Endothelial cell of umbilical vein (primary cell): ENCODE measurements around the gene ANKH. TPM values are rescaled to one million over a fixed set of nuclear protein-coding genes. Genes with fewer than 3 reads are reported as not detected.

Source experiments
- BruUV-seq: library from RNA; stranded (reverse); fragments of 400-500 nt; replicated peaks from 2 replicates; lab custom pipeline; 2021; lab: Mats Ljungman, UMichigan
- CTCF ChIA-PET: fragments of 300-600, 350-600 bp; sonication (Branson Sonifier 250); formaldehyde crosslinking; loops from one replicate; lab custom pipeline; 2021; ENCODE audit warnings: antibody characterized with exemption, inconsistent platforms; lab: Charles Lee
- POLR2A ChIA-PET: fragments of 300-600, 350-600 bp; sonication (Branson Sonifier 250); formaldehyde crosslinking; loops from one replicate; lab custom pipeline; 2021; ENCODE audit warnings: antibody characterized with exemption, inconsistent platforms; lab: Charles Lee
- DNase-seq: peaks from one replicate; pipeline ENCODE4 v3.0.0-alpha.2; 2011; ENCODE audit warnings: low read depth, low spot score
- FAIRE-seq: peaks from 2 replicates; lab custom pipeline; 2011; peaks lifted over from hg19 to GRCh38; lab: Jason Lieb, UNC
- H2AFZ ChIP-seq: 2 replicates; pipeline ENCODE4 v1.6.0; 2012; ENCODE audit warnings: low read depth, low read length, control low read depth, inconsistent platforms
- H3K27ac ChIP-seq: 2 replicates; pipeline ENCODE4 v1.5.1; 2011; ENCODE audit warnings: low read depth, mild to moderate bottlenecking, control low read depth, low read length, moderate library complexity; ENCODE audit not compliant: insufficient read depth
- H3K27me3 ChIP-seq, 2 experiments: 2 replicates each; pipeline versions ENCODE4 v1.6.0 to v1.6.1; 2011; ENCODE audit warnings: low read length in 2 of 2, mixed read lengths in 1 of 2; ENCODE audit not compliant: control insufficient read depth in 2 of 2, insufficient read depth in 2 of 2
- H3K36me3 ChIP-seq, 2 experiments: 2 replicates in 1 of 2; 3 replicates in 1 of 2; pipeline ENCODE4 v1.5.1; 2011; ENCODE audit warnings: low read length in 2 of 2, mild to moderate bottlenecking in 1 of 2, moderate library complexity in 1 of 2; ENCODE audit not compliant: control insufficient read depth in 2 of 2, insufficient read depth in 2 of 2; ENCODE audit errors: extremely low read depth in 1 of 2
- H3K4me1 ChIP-seq: 3 replicates; pipeline ENCODE4 v1.5.1; 2011; ENCODE audit warnings: mild to moderate bottlenecking, low read length; ENCODE audit not compliant: control insufficient read depth, insufficient read depth; ENCODE audit errors: extremely low read depth
- H3K4me2 ChIP-seq: 2 replicates; pipeline ENCODE4 v1.6.1; 2011; ENCODE audit warnings: low read length, control low read depth, mixed read lengths; ENCODE audit not compliant: insufficient read depth
- H3K4me3 ChIP-seq, 3 experiments: fragments of 200-600 bp in 1 of 3; sonication (generic), shearing (Covaris generic) in 1 of 3; replicated peaks in 1 of 3; 2 replicates each; pipeline ENCODE4 v1.5.1; 2011 to 2016; ENCODE audit warnings: control low read depth in 3 of 3, low read length in 3 of 3, mild to moderate bottlenecking in 2 of 3, inconsistent platforms in 1 of 3, low read depth in 1 of 3, moderate library complexity in 1 of 3; ENCODE audit not compliant: insufficient read depth in 1 of 3
- H3K79me2 ChIP-seq: 2 replicates; pipeline ENCODE4 v1.6.0; 2012; ENCODE audit warnings: low read length, inconsistent platforms; ENCODE audit not compliant: control insufficient read depth, insufficient read depth
- H3K9ac ChIP-seq: replicated peaks from 2 replicates; pipeline ENCODE3; 2011; ENCODE audit warnings: low read length, control low read depth; ENCODE audit not compliant: insufficient read depth; ENCODE audit errors: extremely low read depth
- H3K9me1 ChIP-seq: replicated peaks from 3 replicates; pipeline ENCODE4 v1.6.0; 2011; ENCODE audit warnings: mild to moderate bottlenecking, low read length; ENCODE audit not compliant: control insufficient read depth, insufficient read depth; ENCODE audit errors: extremely low read depth
- H3K9me3 ChIP-seq: replicated peaks from 2 replicates; pipeline ENCODE4 v1.5.1; 2012; ENCODE audit warnings: low read length, inconsistent platforms; ENCODE audit not compliant: control insufficient read depth, insufficient read depth
- H4K20me1 ChIP-seq: replicated peaks from 2 replicates; pipeline ENCODE3; 2011; ENCODE audit warnings: mild to moderate bottlenecking, low read length; ENCODE audit not compliant: control insufficient read depth, insufficient read depth; ENCODE audit errors: extremely low read depth
- CTCF ChIP-seq, 2 donors: IDR thresholded peaks; 1 replicate in 1 of 2; 2 replicates in 1 of 2; pipeline ENCODE4 v1.5.1; 2011; ENCODE audit warnings: low read length in 2 of 2, mild to moderate bottlenecking in 2 of 2, moderate library complexity in 2 of 2, control low read depth in 1 of 2, inconsistent platforms in 1 of 2, low read depth in 1 of 2; ENCODE audit not compliant: insufficient read depth in 1 of 2; ENCODE audit errors: extremely low read depth in 1 of 2
- EZH2 ChIP-seq: IDR thresholded peaks from 2 replicates; pipeline ENCODE4 v1.6.1; 2012; ENCODE audit warnings: borderline replicate concordance, low read depth, mild to moderate bottlenecking, moderate library complexity, low read length, inconsistent platforms; ENCODE audit not compliant: severe bottlenecking
- GATA2 ChIP-seq: IDR thresholded peaks from 2 replicates; pipeline ENCODE4 v1.7.0; 2011; ENCODE audit warnings: low read depth, mild to moderate bottlenecking, moderate library complexity, mixed read lengths, low read length; ENCODE audit not compliant: insufficient read length, insufficient read depth
- JUN ChIP-seq: IDR thresholded peaks from 2 replicates; pipeline ENCODE4 v1.6.1; 2011; ENCODE audit warnings: borderline replicate concordance, low read depth; ENCODE audit not compliant: insufficient read length, insufficient read depth
- MAX ChIP-seq: IDR thresholded peaks from 2 replicates; pipeline ENCODE4 v1.6.1; 2011; ENCODE audit not compliant: insufficient read depth, insufficient read length
- MYC ChIP-seq: IDR thresholded peaks from one replicate; pipeline ENCODE4 v1.6.1; 2011; ENCODE audit warnings: mild to moderate bottlenecking, low read depth, low read length
- POLR2AphosphoS5 ChIP-seq: IDR thresholded peaks from 2 replicates; pipeline ENCODE4 v1.6.1; 2012; ENCODE audit warnings: low read depth, mild to moderate bottlenecking, control low read depth, low read length, moderate library complexity; ENCODE audit not compliant: insufficient read depth
- dilution Hi-C: fragments of 300-500 bp; cut with MboI; formaldehyde crosslinking; loops from one replicate; pipeline ENCODE4 v1.15.0; 2019; ENCODE audit warnings: low sequenced_read_pairs; ENCODE audit not compliant: extremely low pct_ligation_motif_present
- intact Hi-C: fragments of 100-400 bp; cut with micrococcal nuclease; formaldehyde crosslinking; loops from one replicate; pipeline ENCODE4 v1.10.0; 2022
- polyA plus RNA-seq, 4 experiments: library from polyadenylated mRNA; depleted of rRNA in 3 of 4; stranded (reverse) in 3 of 4; unstranded in 1 of 4; fragments of >200 nt; gene quantifications; 2 replicates each; pipeline versions ENCODE4 v1.2.1 to v1.2.3, GENCODE V29; 2011 to 2012; ENCODE audit warnings: missing spikeins in 1 of 4
- total RNA-seq: library from RNA; stranded (reverse); gene quantifications from 2 replicates; pipeline ENCODE4 v1.2.3, GENCODE V29; 2021

ANKH gene
- total and polyA plus RNA-seq, 2 donors (not counting 3 experiments of a cell fraction or from before 2014, with no cell fraction given), result 12.7 to 31.4 TPM

DNA sequence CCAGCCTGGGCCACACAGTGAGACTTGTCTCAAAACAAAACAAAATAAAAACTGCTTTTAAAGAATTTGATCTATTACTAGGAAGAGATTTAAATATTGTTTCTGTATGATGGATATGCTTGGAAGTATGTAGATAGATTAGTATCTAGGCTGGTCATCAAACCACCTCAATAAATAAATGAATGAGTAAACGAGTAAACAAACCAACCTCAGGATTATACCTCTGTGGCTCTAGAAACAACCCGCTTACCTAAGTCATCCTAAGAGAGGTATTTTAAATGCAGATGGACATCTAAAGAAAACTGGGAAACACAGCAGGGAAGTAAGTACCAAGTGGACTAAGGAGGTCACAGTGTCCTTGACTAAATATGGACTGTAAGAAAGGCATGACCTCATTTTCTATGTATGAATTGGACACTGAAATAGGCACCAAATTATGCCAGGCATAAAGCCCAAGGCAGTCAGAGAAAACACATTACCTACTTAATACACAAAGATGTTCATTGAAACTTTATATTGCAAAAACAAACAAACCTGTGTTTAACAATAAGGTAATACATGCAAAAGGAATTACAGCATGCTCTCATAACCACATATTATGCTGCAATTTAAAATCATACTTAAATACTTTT, 7.3 kb downstream of the ANKH start:
- Histone ChIP-seq H3K9ac (no peak overlapping the region), H3K9me3 (no peaks in the 10 kb centered on the region), H3K9me1 (no peaks in the 10 kb centered on the region), H2AFZ (no peak overlapping the region), H4K20me1 (no peaks in the 10 kb centered on the region), H3K4me3 (no peak overlapping the region), H3K36me3 (no peaks in the 10 kb centered on the region), H3K4me2 (no peak overlapping the region), H3K79me2 (peaks cover 13% of the 10 kb centered on the region), H3K27me3 (no peaks in the 10 kb centered on the region), H3K4me1 (no peaks in the 10 kb centered on the region), H3K27ac (no peak overlapping the region)
- dilution Hi-C loops, result no loop called here
- FAIRE-seq (no peak), DNase-seq (no peak)
- POLR2A ChIA-PET, result no interaction called here
- no peak for TF ChIP-seq MAX
- TF ChIP-seq EZH2, result no peak
- TF ChIP-seq POLR2AphosphoS5, result no peak
- no peak for TF ChIP-seq MYC
- TF ChIP-seq GATA2, result no peak
- no peak for TF ChIP-seq CTCF (IDR thresholded peaks at IDR 0.05; ENCODE audit: extremely low read depth in 1 of 2, insufficient read depth in 1 of 2, low read depth in 1 of 2, low read length in 2 of 2)
- TF ChIP-seq JUN, result no peak
- no TSS peak for BruUV-seq
- intact Hi-C loops, result no loop called here
- CTCF ChIA-PET, result no interaction called here
